ENCODE data around the gene NOM1. TPM values are rescaled to one million over a fixed set of nuclear protein-coding genes. Genes with fewer than 3 reads are reported as not detected.

NOM1 gene
- total RNA-seq, 1 experiment from 2014 or later: 31.7 TPM

DNA sequence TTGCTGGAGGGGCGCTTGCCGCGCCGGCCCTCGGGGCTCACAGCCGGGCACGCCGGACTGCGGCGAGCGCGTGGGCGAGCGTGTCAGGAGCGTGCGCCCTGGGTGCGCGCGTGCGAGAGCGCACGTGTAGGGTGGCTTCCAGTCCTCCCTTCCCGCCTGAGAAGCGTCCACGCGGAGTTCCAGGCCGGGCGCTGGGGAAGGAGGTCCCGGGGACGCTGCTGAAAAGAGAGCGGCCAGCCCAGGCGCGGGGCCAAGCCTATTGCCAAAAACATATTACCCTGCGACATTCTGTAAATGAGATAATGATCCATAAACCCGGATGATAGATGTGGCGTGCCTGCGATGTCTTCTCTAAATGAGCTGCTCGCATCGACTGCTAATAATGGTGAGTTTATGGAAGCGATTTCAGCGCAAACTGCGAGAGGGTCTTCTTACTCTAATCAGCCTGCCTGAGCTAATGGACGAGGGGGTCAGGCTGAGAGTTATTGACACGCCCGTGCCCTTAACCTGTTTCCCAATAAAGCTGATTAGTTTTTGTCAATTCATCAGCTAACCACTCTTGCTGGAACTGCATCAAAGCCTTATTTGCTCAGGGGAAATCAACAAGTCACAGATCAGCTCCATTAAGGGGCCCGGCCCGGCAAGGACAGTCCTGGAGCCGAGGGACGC is 69.0 kb downstream of the NOM1 start:
- peak overlapping the region; percentile 22 for H3K4me2 ChIP-seq (ENCODE audit: insufficient read depth, insufficient read length, low read length)
- no peak overlapping the region for H2BK120ac ChIP-seq (ENCODE audit: low read depth, low read length, poor library complexity, severe bottlenecking)
- H2BK5ac ChIP-seq (ENCODE audit: insufficient read length, low read length): no peak overlapping the region
- TF ChIP-seq, protein P1, sequence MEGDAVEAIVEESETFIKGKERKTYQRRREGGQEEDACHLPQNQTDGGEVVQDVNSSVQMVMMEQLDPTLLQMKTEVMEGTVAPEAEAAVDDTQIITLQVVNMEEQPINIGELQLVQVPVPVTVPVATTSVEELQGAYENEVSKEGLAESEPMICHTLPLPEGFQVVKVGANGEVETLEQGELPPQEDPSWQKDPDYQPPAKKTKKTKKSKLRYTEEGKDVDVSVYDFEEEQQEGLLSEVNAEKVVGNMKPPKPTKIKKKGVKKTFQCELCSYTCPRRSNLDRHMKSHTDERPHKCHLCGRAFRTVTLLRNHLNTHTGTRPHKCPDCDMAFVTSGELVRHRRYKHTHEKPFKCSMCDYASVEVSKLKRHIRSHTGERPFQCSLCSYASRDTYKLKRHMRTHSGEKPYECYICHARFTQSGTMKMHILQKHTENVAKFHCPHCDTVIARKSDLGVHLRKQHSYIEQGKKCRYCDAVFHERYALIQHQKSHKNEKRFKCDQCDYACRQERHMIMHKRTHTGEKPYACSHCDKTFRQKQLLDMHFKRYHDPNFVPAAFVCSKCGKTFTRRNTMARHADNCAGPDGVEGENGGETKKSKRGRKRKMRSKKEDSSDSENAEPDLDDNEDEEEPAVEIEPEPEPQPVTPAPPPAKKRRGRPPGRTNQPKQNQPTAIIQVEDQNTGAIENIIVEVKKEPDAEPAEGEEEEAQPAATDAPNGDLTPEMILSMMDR (conservative IDR thresholded peaks at IDR 0.05): no peak
- peaks cover 35 to 48% of the 10 kb centered on the region in 2 experiments for H3K4me1 Mint-ChIP-seq
- H3K23me2 ChIP-seq (ENCODE audit: insufficient read length, low read depth, low read length, poor library complexity, severe bottlenecking): no peaks in the 10 kb centered on the region
- H3K14ac ChIP-seq (ENCODE audit: insufficient read depth, low read length): no peak overlapping the region
- H3K56ac ChIP-seq (ENCODE audit: insufficient read length, low read depth, low read length): no peak overlapping the region
- no peak overlapping the region for H3K4ac ChIP-seq (ENCODE audit: low read depth, low read length)
- H4K91ac ChIP-seq (ENCODE audit: insufficient read length, low read depth, low read length): no peak overlapping the region
- no peaks in the 10 kb centered on the region for H3K9me3 ChIP-seq (ENCODE audit: control insufficient read depth, low read depth, low read length)
- no peak overlapping the region for H2AK5ac ChIP-seq (ENCODE audit: insufficient read length, low read length)
- no peaks in the 10 kb centered on the region for H3K79me1 ChIP-seq (ENCODE audit: insufficient read depth, low read depth, low read length, poor library complexity, severe bottlenecking)
- no peak overlapping the region for H3K9ac ChIP-seq (ENCODE audit: extremely low read depth, insufficient read length, low read length)
- H2BK20ac ChIP-seq (ENCODE audit: low read depth, low read length, poor library complexity, severe bottlenecking): no peak overlapping the region
- H3K27me3 Mint-ChIP-seq (ENCODE audit: low read depth): peaks cover 99% of the 10 kb centered on the region
- no CpG with 5 or more reads among the region's 49 CpGs for WGBS (ENCODE audit: extremely low coverage, insufficient read length, low lambda C conversion rate)
- H3K27ac Mint-ChIP-seq: no peak overlapping the region
- no peaks in the 10 kb centered on the region for H4K20me1 ChIP-seq (ENCODE audit: control insufficient read depth, insufficient read depth, insufficient read length)
- no peak overlapping the region for H2AFZ ChIP-seq (ENCODE audit: low read length)
- H3K79me2 ChIP-seq (ENCODE audit: insufficient read depth, low read length): no peaks in the 10 kb centered on the region
- no peak overlapping the region for H3T11ph ChIP-seq (ENCODE audit: low read length)
- H2BK15ac ChIP-seq (ENCODE audit: low read depth, low read length): no peak overlapping the region
- no peaks in the 10 kb centered on the region for H3K36me3 Mint-ChIP-seq (ENCODE audit: insufficient read depth in 1 of 3, low read depth in 3 of 3)
- H3K18ac ChIP-seq (ENCODE audit: insufficient read length, low read depth, low read length): no peak overlapping the region
- no peak overlapping the region for H2BK12ac ChIP-seq (ENCODE audit: insufficient read length, low read depth, low read length)
- H4K8ac ChIP-seq (replicated peaks; ENCODE audit: insufficient read length, low read depth, low read length): no peak overlapping the region
- H3K23ac ChIP-seq (ENCODE audit: insufficient read length, low read depth, low read length): no peak overlapping the region
- peaks cover 0 to 3% of the 10 kb centered on the region in 2 experiments; a peak in 2 of 5 replicates for H3K9me3 Mint-ChIP-seq
- peak overlapping the region in 1 of 2 experiments; percentile 46; a peak in 2 of 5 replicates for H3K4me3 Mint-ChIP-seq
- H3K27me3 ChIP-seq (ENCODE audit: insufficient read depth, low read length): peaks cover 95% of the 10 kb centered on the region
- H3K4me1 ChIP-seq (ENCODE audit: insufficient read depth, low read length): peaks cover 9% of the 10 kb centered on the region; the same call in 1 of the 2 replicates
- no peak overlapping the region for H3K27ac ChIP-seq (ENCODE audit: insufficient read length, low read depth, low read length)
- no peak for DNase-seq
- H4K5ac ChIP-seq (ENCODE audit: insufficient read length, low read depth, low read length): no peak overlapping the region

All from H9 (cell line).